GM19467 (cell line): ENCODE measurements around the gene CRABP2.

Experiments
- ATAC-seq: cut with Tn5 transposase; IDR thresholded peaks from one replicate; pipeline ENCODE4 v1.9.1; 2021; ENCODE audit warnings: mild to moderate bottlenecking, moderate library complexity; ENCODE audit not compliant: unreplicated experiment

Gene CRABP2

DNA sequence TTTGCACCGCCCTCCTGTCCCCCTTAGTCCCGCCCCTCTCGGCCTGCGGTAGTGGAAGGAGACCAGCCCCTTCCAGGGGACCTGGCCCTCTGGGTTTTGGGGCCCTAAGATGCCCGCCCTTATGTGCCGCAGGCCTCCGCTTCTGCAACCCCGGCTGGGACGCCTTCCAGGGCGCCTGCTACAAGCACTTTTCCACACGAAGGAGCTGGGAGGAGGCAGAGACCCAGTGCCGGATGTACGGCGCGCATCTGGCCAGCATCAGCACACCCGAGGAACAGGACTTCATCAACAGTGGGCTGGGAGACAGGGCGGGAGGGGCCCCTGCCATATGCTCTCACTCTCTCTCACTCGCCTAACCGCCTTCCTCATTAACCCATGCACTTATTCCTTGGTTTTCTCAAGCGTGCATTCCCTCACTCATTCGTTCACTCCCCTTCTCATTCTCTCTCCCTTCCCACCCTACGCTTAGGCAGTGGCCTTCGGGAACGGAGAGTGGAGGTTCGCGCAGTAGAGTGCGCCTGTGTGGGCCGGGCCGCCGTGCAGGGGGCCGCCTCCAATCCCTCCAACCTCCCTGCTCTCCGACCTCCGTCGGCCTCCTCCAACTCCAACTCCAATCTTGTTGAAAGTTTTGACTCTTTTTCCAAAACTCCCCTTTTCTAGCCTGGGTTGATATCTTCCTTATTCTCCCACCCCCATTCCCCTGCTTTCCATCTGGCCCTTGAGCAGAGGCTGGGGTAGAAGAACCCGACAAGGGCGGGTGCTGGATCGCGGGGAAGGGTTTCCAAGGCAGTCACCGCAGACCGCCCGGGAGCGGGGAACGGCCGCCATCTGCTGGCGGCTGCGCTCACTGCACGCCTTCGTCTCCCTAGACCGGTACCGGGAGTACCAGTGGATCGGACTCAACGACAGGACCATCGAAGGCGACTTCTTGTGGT is 48.3 kb downstream of the CRABP2 start:
- ATAC-seq = no peak

DNA sequence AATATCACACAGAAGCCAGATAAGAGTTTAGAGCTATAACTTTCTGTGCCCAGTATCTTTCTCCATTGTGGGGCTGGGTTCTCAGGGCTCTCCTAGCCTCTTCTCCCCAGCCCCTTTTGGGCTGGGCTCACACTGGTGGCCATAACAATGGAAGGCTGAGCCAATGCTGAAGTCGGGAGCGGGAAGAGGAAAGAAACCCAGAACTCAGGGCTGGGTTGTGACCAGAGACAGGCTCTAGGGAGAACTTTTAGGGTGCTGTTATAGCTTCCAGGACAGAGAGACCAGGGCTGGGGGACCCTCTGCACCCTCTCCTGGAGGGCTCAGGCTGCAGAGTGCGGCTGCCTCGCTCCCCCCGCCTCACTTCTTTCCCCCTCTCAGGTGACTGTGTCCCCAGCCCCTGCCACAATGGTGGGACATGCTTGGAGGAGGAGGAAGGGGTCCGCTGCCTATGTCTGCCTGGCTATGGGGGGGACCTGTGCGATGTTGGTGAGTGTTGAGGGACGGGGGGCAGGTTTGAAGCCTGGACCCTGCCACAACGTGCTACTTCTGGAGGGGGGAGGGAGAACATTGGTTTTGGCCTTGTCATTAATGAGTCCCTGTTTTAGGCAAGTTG is 49.4 kb downstream of the CRABP2 start:
- ATAC-seq = no peak

- ATAC-seq = no peak
Observed at GRCh38 chr1:156655151-156655903, 50.1 kb downstream of the CRABP2 start.

DNA sequence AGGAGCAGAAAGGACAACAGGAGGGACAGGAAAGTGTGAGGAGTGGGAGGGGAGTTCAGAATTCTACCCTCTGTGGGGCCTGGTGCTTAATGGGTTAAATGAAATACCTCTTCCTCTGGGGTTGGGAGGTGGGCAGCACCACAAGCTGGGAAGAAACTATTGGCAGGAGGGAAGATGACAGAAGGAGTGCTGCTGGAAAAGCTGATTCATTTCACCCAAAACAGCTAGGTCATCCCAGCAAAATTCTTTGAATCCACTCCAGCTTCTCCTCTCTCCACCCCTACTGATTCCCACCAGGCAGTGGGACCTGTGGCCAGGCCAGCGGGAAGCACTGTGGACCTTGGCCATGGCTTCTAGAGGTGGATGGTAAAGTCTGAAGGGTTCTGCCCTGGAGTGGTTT is 50.7 kb downstream of the CRABP2 start:
- ATAC-seq = no peak

DNA sequence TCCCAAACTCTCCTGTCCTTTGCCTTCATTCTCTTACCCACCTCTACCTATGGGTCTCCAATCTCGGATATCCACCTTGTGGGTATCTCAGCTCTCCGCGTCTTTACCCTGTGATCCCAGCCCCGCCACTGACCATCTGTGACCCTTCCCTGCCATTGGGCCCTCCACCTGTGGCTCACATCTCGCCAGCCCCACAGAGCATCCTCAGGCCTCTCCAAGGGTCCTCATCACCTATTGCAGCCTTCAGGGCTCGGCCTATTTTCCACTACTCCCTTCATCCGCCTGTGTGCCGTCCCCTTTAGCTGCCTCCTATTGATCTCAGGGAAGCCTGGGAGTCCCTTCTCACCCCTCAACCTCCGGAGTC is 52.4 kb downstream of the CRABP2 start:
- no peak for ATAC-seq

- ATAC-seq = no peak
Observed at GRCh38 chr1:156652131-156652991, 53.0 kb downstream of the CRABP2 start.
